GM19240 (cell line): ENCODE measurements around the gene SLC7A10.
"Not testable (repeated sequence)": the region's sequence is repeated elsewhere in the genome, so short reads cannot be mapped to it uniquely, and the experiment has no call there.

Experiments used
- DNase-seq: peaks from one replicate; pipeline ENCODE4 v3.0.0; 2011; ENCODE audit warnings: low spot score; ENCODE audit not compliant: insufficient read length

Gene SLC7A10

GRCh38 chr19:33238481-33239149 lies 13.0 kb upstream of the SLC7A10 start:
- DNase-seq = no peak

DNA sequence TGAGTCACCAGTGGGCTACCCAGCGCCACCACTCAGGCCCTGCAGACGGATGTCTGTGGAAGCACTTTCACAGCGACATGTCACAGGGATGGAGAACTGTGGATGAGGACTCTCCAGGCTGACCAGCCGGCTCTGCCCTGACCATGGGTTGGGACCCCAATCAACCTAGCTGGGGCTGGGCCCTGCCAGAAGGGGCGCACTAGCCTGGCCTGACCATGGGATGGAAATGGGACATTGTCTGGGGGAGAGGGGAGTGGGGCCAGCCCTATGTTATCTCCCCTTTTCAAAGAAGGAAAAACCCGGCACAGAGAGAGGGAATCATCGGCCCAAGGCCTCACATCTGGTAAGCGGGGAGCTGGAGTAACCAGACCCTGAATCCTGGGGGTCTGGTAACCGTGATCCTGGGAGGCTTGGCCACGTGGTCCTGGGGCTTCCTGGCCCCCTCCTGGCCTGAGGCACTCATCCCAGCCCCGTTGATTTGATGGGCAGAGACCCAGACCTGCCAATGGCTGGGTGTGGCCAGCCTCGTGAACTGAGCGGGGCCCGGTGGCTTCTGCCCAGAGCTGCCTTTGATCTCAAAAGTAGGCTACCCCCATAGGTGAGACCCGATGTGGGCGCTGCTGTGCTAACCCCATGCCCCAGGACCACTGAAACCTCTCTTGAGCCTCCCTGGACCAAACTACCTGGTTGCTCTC lies 11.2 kb upstream of the SLC7A10 start:
- DNase-seq = no peak

- no peak for DNase-seq
Observed at GRCh38 chr19:33235996-33236350, 10.3 kb upstream of the SLC7A10 start.

GRCh38 chr19:33235269-33235995 lies 9.8 kb upstream of the SLC7A10 start:
- DNase-seq = peak; percentile 92

- DNase-seq = no peak
Observed at GRCh38 chr19:33234736-33235135, 9.1 kb upstream of the SLC7A10 start.

DNA sequence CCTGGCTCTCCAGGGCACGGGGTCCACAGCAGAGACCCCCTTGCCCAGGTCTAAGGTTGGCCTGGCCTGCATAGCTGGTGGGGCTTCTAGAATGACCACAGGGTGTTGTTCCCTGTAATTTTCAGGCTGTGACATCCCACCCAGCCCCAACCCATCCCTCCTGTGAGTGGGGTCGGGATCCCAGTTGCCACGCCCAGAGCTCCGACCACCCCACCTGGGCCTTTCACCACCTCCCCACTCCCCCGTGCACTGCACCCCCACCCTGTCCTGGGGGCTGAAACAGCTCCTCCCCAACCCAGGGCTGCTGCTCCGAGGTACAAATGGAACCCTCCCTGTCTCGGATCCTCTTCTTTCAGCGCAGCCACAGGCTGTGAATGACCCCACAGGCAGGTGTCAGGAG lies 8.4 kb upstream of the SLC7A10 start:
- no peak for DNase-seq

DNA sequence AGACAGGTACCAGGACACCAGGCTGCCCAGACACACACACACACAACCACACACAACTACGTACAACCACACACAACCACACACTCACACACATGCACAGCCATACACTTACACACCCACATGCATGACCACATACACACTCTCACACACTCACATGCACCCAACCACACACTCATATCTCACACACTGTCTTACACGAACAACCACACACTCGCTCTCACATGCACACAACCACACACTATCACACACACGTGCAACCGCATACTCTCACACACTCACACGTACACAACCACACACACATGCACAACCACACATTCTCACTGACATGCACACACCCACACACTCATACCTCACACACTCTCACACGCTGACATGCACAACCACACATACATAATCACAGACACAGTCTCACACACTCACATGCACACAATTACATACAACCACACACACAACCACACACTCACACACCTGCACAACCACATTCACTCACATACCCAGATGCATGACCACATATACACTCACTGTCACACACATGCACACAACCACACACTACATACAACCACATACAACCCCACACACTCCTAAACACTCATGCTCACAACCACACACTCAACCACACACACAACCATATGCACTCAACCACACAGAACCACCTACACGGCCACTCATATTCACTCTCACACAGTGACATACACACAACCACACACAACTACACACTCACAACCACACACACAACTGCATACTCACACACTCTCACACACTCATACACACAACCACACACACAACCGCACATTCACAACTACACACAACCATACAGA lies 7.6 kb upstream of the SLC7A10 start:
- DNase-seq = no peak

GRCh38 chr19:33232656-33233055 lies 7.0 kb upstream of the SLC7A10 start:
- DNase-seq = no peak

DNA sequence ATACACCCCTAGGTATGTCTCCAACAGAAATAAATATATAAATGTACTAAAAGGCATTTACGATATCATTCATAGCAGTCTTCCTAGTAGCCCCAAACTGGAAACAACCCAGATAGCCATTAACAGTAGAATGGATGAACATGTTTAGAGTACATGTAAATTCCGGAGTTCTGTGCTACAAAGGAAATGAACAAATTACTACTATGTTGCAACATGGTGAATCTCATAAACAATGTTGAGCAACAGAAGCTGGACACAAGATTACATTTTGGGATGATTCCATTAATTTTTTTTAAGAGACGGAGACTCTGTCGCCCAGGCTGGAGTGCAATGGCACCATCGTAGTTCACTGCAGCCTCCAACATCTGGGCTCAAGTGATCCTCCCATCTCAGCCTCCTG lies 5.9 kb upstream of the SLC7A10 start:
- no peak for DNase-seq

DNA sequence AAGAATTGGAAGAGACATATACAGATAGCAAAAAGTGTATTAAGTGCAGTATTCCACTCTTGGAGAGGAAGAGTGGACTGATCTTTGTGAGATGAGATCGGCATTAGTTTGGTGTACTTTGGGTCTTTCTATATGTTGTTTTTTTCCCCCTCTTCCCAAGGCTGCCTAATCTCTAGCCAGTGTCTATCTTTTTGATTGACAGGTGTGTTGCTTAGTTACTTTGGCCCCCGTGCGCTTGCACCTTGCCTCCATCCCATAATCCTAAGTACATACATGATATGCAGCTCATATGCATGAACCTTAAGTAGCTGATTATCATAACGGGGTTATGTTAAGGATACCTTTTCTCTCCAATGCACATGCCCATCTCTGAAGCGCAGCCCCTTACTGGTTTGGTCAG lies 4.3 kb upstream of the SLC7A10 start:
- DNase-seq = no peak

DNA sequence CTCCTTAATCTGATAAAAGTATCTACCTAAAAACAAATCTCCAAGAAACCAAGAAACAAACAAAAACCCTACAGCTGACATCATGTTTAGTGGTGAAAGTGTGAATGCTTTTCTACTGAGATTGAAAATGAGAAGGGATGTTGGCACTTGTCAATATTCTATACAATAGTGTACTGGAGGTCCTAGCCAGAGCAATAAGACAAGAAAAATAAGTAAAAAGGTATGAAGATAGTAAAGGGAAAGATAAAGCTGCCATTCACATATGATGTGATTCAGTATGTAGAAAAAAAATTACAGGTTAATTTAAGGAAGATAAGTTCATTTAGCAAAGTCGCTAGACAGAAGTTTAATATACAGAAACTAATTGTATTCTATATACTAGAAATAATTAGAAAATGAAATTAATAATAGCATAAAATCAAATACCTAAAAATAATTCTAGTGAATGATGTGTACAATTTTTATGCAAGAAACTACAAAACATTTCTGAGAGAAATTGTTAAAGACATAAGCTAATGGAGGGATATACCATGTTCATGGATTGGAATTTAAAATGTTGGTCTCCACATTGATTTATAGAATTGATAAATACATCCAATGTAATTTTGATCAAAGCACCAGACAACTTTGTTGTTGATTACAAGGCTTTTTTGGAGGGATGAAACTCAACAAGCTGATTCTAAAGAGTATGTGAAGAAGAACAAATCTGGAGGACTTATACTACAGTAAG lies 2.4 kb upstream of the SLC7A10 start:
- no peak for DNase-seq

DNA sequence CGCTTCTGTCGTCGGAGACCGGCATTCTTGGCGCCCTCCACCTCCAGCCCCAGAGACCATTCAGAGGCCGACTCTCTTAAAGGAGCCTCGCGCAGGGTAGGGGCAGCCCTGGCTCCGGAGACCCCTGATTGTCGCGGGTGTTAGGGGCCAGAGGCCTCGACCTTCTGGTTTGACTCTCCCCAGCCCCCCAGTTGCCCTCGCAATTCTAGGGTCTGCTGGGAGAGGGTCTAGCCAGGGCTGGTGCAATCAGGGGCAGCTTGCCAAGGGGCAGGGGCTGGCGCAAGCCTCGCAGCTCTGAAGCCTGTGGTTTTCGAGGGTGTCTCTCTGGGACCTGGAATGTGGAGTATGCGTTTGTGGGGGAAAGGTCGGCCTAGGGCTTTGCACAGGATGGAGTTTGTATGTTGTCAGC lies 1.6 kb upstream of the SLC7A10 start:
- DNase-seq = no peak

DNA sequence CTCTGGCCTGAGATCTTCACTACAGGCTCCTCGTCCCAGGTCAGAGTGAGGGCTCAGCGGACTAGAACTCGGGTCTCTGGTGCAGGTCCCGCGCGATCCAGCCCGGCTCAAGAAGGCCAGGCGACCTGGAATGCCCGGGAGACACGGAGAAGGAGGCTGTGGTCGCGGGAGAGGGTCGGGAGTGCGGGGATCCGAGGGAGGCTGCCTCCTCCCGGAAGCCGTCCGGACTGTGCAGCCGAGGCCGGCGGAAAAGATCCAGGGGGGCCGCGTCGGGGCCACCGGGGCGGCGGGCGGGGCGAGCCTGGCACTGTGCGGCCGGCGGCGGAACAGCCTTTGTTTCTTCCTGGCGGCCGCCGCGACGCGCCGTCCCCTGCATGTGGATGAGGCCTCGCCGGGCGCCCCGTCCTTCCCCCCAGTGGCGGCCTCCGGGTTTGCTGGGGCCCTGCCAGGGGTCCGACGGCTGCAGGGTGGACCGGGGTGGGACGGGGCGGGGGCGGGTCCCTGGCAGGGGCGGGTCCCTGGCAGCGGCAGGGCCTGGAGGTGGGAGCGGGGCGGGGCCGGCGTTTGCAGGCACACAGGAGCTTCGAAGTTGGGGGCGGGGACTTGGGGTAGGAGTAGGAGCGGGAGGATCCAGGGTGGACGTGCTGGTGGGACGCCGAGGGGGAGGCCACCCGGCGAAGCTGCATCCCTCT lies 1.0 kb upstream of the SLC7A10 start:
- no peak for DNase-seq

DNA sequence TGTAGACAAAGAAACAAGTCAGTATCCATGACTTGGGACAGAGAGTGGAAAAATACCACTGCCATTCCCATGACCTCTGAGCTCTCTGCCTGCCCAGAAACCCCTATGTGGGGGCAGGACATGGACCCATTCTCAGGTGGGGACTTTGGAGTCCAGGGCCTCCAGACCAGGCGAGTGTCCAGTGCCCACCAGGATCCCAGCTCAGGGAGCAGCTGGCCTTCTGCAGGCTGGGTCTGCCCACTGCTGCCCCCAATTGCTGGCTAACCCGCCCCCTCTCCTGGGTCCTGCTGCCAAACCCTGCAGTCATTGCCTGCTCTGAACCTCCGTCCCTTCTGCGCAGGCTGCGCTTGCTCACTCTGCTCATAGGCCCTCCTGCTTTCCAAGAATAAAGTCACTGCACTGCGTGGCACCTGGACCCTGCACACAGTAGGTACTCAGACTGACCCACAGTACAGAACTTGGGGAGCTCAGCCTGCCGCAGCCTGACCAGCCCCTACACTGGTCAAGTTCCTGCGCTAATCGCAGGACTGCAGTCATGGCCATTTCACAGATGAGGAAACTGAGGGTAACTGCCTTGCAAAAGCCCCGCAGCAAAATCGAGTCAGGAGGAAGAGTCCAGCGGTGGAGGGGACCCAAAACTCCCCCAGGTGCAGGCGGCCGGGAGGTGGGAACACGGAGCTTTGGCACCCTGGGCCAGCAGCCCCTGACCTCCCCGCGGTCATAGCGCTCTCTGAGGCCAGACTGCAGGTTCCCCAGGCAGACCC lies 774 bp downstream of the SLC7A10 start:
- DNase-seq = no peak

DNA sequence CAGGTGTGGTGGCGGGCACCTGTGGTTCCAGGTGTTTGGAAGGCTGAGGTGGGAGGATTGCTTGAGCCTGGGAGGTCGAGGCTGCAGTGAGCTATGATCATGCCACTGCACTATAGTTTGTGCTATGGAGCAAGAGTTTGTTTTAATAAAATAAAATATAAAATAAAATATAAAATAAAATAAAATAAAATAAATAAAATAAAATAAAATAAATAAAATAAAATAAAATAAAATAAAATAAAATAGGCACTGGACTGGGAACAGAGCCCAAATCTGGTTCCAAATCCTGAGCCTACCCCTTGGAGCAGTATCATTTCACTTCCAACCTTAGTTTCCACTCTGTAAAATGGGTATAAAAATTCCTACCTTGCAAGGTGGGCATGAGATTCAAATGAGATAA lies 3.4 kb downstream of the SLC7A10 start:
- DNase-seq = not testable (repeated sequence)

DNA sequence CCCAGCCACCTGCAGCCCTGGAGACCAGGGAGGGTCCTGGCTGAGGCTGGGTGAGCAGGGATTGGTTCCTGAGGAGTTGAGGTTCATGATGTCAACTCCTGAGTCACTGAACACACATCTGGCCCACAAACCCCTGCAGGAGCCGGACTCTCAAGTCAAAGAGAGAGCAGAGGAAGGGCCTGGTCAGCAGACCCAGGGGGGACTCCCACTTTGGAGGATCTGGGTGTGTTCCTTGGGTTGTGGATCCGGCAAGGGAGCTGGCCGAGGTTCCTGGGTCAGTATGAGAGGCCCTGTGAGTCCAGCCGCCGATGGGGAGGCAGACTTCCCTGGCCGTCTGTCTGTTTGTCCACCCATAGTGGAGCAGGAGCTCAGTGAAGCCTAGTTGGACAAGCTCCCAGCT lies 4.0 kb downstream of the SLC7A10 start:
- DNase-seq = no peak

GRCh38 chr19:33220735-33221134 lies 4.9 kb downstream of the SLC7A10 start:
- no peak for DNase-seq

GRCh38 chr19:33220115-33220514 lies 5.5 kb downstream of the SLC7A10 start:
- no peak for DNase-seq

GRCh38 chr19:33219261-33219815 lies 6.3 kb downstream of the SLC7A10 start:
- no peak for DNase-seq
